ENCODE results near the gene QDPR.
"Not testable (repeated sequence)": the region's sequence is repeated elsewhere in the genome, so short reads cannot be mapped to it uniquely, and the experiment has no call there.

QDPR gene

DNA sequence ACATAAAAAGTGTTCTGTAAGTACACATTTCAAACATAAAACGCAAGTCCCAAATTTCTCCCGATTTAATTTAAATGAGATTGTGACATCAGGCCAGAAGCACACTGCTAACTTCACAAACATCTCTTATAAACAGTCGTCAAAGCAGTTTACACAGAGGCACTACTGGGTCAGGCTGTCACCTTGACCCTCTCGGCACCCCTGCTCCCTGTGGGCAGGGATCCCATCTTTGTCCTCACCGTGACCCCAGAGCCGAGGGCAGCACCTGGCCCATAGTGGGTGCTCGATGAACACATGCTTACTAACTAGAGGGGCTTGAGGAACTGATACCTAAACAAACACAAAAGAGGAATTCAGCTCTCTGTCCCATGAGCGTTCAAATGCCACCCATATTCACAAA lies 22.2 kb downstream of the QDPR start:
- DNase-seq: no peak

DNA sequence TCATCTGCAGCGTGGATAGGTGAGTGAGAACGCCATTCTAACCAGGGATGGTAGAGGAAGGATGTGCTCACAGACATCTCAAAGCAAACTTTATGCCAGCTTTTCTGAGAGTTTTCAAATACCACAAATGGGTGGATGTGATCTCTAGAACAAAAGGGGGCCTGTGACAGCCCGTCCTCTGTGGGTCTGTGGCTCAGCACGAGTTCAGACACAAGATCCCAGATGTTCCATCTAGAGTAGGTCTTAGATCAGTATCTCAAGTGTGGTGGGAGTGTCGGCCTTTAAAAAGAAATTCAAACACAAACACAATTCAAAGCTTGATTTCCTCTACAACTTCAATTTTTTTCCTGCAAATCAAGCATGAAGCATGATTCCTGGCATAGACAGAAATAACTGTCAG lies 22.8 kb downstream of the QDPR start:
- no peak for DNase-seq

DNA sequence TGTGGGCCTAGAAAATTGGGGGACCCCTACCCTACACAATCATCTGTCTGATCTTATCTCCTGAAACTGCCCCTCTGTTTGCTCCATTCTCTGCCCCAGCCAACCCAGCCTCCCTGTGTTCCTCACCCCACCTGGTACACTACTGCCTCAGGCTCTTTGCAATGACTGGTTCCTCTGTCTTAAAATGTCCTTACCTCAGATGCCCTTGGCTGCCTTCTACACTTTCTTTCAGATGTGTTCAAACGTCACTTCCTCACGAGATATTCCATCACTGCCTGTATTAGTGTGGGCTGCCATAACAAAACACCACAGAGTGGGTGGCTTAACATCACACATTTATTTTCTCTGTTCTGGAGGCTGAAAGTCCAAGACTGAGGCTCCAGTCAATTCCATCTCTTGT lies 29.2 kb downstream of the QDPR start:
- DNase-seq: no peak

DNA sequence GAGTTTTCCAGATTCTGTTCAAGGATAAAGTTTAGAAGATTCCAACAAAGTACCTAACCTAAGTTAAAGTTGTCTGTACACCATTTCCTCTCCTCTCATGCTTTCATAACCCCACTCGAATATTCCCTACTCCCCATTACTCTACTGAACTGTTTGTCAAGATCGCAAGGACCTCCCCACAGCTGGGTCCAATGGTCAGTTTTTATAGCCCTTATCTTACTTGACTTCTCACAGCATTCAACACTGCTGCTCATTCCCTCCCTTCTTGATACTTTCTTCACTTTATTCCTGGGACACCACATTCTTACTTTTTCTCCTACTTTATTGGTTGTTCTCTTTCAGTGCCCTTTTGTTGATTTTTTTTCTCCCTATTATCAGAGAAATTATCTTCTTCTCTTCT lies 30.9 kb downstream of the QDPR start:
- DNase-seq: no peak

DNA sequence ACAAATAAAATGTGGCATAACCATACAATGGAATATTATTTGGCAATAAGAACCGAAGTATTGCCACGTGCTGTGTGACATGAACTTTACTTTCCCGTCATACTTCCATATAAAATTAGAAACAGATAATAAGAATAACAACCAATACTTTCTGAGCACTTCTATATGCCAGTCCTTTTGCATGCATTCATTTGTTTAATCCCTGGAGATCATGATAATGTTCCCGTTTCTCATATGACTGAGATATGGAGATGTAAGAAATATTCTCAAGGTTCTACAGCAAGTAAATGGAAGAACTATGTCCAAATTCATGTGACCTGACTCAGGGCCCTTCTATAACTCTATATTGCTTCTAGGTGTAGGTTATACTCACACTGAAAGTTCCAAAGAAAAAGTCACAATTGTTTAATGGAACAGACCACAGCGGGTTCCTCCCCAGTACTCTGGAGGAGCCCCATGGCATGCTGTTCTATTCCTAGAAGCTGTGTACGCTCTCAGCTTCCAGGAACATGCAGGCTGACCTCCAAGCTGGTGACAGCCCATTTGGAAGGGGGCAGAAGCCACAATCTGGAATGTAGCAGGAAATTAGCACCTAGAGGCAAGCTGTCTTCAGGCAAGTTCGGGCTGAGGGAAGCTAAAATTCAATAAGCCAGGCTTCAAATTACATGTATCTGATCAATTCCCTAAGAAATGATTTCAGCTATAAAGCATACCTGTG lies 31.5 kb downstream of the QDPR start:
- DNase-seq: no peak

DNA sequence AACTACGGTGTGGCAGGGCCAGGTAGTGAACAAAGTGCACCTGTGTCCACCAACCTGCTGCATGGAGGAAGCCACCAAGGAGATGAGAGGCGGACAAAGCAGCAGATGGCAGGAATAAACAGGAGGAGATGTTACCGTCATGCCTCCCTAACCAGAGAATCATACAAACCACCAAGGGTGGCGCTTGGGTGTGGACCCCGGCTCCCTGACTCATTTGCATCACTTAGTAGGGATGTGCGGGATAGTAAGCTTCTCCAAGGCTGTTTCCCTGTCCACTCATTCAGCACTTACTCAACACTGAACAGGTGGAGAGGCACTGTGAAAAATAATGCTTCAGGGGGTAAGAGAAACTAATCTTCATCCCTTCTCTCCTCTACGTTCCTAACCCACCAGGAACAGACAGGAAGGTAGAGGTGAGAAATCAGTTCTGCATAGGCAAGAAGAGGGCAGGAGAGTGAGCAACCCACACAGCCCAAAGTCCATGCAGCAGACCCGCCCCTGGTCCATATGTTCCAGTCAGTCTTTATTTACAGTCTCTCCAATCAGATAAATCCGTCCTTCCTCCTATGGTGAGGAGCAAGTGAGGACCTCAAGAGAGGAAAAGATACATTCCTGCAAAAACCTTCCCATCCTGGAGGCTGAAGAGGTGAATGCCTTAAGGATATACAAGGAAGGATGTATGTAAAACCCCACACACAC lies 34.0 kb downstream of the QDPR start:
- no peak for DNase-seq

DNA sequence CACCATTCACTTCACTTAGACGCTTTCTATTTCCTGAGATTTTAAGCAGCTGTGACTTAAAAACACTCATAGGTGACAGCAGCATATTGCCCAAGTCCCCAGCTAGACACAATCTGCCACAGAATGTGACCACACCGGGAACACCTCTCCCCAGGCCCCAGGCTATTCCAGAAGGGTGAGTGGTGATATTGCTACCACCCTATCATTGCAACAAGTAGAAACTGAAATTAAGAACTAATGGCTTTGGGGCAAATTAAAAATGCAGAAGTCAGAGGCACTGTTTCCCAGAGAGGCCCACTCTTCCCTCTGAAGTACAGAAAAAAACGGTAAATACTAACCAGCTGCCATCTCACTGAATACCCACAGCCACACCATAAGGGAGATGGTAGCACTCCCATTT lies 35.0 kb downstream of the QDPR start:
- DNase-seq: no peak

DNA sequence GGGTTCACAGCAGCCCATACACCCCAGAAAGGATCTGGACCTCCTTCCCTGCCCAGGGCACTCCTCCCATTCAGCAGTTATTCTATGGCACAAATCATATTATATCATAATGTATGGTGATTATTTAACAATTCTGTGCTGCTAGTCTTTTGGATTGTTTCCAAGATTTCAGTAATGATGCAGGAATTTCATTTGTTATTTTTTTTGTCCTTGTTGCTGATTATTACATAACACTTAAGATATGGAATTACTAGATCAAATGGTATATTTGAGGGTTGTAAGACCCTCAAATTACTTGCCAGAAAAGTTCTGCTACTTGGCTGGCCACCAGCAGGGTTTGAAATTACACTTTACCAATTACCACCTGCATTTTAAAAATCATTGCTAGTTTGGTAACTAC lies 36.4 kb downstream of the QDPR start:
- DNase-seq: no peak

DNA sequence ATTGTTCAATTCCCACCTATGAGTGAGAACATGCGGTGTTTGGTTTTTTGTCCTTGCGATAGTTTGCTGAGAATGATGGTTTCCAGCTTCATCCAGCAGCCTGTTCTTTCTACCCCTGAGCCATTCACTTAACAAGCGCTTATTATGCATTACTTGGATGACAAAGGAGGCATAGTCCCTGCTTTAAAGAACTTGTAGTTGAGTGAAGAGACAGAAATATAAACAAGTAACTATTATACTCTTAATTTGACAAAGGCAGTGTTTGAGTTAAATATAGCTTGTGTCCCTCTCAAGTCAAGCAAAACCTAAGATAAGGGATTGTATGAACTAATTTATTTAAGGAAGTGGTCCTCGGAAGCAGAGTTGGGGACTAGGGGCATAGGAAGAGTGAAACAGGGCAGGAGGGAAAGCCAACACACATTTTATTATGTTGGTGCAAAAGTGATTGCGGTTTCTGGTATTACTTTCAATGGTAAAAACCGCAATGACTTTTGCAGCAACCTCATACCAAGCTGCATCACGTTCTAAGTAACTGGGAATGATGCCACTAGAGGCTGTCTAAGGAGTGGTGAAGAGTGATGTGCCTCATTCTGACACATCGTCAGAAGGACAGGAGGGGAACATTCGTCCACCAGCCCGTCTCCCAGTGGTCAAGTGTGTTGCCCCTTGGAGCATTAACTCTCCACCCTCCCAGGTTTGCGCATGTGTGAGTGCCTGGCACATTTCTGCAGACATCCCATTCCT lies 41.8 kb downstream of the QDPR start:
- DNase-seq: no peak

DNA sequence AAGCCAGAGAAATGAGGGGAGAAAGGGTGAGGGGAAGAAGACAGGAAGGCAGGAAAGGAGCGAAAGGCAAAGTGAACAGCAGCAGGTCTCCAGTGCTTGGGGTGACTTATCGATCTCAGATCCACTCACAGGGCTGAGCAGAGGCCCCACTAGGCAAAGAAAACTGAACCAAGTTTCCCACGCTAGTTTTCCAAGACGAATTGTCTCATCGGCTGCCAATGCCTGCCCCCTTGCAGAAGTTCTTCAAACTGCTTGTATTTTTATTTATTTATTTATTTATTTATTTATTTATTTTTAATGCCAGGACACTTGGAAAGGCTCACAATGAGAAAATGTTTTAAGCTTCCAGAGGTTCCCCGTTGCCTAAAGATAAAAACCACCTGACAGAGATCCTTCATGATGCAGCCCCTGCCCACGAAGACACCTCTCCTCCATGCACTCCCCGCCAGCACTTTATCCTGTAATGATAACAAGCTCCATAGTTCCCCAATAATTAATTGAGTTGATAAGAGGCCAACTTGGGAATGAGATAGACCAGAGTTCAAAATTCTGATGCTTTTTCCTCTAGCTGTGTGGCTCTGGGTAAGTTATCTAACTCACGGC lies 43.2 kb downstream of the QDPR start:
- peak; percentile 4 for DNase-seq

DNA sequence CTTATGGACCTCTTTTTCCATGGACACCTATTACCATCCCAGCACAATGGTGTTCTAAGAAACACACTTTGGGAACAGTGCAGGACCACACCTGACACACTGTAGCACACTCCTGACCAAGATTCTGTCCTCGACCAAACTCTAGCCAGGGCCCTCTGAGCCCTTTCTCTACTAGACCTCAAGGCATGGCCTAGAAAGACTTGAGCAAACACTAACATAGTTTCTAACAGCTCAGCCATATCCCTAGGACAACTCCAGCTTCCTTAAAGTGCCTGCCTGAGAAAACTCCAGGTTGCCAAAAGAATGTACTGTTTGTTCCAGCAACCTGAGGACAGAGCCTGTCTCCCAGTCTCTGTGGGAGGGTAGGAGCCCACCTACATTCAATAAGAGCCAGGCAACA lies 48.3 kb downstream of the QDPR start:
- no peak for DNase-seq

DNA sequence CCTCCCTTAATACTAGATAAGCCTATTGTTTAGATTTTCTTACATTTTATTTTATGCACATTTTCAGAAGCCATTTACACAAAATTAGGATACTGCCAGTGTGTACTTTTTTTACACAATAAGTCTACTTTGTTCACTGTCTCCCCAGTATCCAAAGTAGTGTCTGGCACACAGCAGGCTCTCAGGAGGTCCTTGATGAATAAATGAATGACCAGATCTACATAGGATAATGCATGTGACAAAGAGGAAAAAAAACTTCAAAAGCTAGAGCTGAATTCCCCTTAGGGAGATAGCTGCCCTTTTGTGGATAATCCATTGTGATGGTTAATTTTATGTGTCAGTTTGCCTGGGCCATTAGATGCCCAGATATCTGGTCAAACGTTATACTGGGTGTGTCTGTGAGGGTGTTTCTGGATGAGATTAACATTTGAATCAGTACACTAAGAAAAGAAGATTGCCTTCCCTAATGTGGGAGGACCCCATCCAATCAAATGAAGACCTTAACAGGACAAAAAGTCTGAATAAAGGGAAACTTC lies 61.6 kb downstream of the QDPR start:
- DNase-seq: no peak

DNA sequence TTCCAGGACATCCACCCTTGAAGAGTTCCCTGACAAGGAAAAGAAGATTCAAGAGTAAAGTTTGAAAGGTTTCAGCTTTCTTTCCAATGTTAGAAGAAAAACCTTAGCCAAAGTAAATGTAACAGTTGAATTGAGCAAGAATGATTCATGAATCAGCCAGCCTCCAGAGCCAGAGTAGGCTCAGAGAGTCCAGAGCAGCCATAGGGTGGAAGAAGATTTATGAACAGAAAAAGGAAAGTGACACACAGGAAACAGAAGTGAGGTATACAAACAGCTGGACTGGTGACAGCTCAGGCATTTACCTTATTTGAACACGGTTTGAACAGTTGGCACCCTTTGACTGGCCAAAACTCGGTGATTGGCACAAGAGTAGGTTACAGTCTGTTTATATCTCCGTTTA lies 63.2 kb downstream of the QDPR start:
- no peak for DNase-seq

DNA sequence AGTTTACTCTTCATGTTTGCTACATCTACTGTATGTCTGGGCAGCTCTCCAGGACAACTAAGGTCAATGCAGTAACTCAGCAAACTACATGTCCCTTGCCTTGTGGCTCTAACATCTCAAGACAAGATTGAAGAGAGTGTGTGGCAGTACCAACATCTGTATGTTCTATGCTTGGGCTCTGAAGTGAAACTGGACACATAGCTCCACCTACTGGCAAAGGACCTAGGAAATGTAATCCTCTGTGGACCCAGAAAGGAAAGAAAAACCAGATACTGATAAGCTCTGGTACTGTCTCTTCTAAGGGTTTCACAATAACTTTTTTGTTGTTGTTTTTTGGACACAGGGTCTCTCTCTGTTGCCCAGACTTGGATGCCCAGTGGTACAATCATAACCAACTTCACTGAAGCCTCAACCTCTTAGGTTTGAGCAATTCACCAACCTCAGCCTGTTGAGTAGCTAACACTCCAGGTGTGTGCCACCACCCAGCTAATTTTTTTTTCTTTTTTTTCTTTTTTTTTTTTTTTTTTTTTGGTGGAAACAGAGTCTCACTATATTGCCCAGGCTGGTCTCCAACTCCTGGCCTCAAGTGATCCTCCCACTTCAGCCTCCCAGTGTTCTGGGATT lies 64.1 kb downstream of the QDPR start:
- peak; percentile 13 for DNase-seq

DNA sequence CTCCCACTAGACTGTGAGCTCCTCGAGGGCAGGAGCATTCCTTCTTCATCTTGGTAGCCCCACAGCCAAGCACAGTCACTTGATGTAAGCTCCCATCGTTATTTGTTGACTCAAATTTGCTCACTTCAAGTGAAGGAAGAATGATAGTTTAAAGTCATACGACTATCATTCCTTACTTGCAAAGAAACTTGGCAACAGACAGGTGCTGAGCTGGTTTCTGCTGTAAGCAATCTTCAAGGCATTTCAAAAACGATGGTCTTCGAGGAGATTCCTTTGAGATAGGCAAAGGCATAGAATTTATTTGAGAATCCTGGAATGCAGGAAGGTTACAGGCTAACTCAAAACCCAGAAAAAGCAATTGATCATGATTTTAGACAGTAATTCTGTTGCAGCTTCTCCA lies 64.8 kb downstream of the QDPR start:
- DNase-seq: no peak

DNA sequence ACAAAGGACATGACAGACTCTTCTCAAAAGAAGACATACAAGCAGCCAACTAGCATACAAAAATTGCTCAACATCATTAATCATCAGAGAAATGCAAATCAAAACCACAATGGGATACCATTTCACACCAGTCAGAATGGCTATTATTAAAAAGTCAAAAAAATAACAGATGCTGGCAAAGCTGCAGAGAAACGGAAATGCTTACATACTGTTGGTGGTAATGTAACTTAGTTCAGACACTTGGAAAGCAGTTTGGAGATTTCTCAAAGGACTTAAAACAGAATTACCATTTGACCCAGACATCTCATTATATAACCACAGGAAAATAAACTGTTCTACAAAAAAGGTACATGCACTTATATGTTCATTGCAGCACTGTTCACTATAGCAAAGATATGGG lies 69.4 kb downstream of the QDPR start:
- not testable (repeated sequence) for DNase-seq

DNA sequence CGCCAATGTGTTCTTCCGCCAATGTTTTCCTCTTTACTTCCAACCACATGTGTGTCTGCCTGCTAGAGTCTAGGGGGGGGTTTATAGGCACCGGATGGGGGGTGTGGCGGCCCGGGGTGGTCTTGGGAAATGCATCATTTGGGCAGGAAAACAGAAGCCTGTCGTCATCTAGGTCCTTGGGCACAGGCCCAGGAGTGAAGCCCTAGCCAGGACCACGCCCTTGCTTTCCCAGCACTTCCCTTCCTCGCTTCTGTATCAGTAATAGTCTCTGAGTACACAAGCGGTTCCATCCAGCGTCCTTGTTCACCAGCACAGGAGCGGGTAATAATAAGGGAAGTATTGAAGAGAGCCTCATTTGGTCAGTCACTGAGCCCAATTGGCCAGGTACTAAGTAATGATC lies 74.5 kb downstream of the QDPR start:
- DNase-seq: no peak

DNA sequence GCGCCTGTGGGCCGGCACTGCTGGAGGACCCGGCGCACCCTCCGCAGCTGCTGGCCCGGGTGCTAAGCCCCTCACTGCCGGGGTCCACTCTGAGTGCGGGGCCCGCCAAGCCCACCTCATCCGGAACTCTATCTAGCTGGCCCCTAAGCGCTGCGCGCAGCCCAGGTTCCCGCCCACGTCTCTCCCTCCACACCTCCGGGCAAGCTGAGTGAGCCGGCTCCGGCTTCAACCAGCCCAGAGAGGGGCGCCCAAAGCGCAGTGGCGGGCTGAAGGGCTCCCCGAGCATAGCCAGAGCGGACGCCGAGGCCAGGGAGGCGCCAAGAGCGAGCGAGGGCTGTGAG lies 75.2 kb downstream of the QDPR start:
- DNase-seq: no peak

All from NCI-H1694 treated with DMSO at 0.1 percent for 48 hours (cell line).